GM12878 (cell line): ENCODE measurements around the gene PLEKHM3. TPM values are rescaled to one million over a fixed set of nuclear protein-coding genes. Genes with fewer than 3 reads are reported as not detected.
A peak's percentile ranks its signal among the peaks of the same experiment; 100 is the strongest.

ENCODE experiments used
- ATAC-seq: fragments of 200-7000 bp; cut with Tn5 transposase; 3 replicates; pipeline ENCODE4 v1.9.1; 2020; ENCODE audit warnings: mild to moderate bottlenecking, moderate library complexity
- BruUV-seq: library from RNA; stranded (reverse); fragments of 400-500 nt; replicated peaks from 2 replicates; lab custom pipeline; 2021; lab: Mats Ljungman, UMichigan
- CTCF ChIA-PET: fragments of 300-600 bp; sonication (Branson Sonifier 250); formaldehyde crosslinking; extraction: SDS; loops from one replicate; lab custom pipeline; 2021; ENCODE audit warnings: inconsistent platforms; lab: Yijun Ruan, JAX
- POLR2A ChIA-PET: fragments of 350-600 bp; formaldehyde crosslinking; extraction: SDS; loops from one replicate; lab custom pipeline; 2021; ENCODE audit warnings: inconsistent platforms; lab: Charles Lee
- RAD21 ChIA-PET: fragments of 300-600 bp; sonication (Branson Sonifier 250); formaldehyde crosslinking; loops from one replicate; lab custom pipeline; 2023; ENCODE audit warnings: antibody characterized with exemption; ENCODE audit not compliant: unreplicated experiment; lab: Charles Lee
- SMC1A ChIA-PET: fragments of 300-600 bp; sonication (Branson Sonifier 250); formaldehyde crosslinking; loops from one replicate; lab custom pipeline; 2023; ENCODE audit not compliant: unreplicated experiment, uncharacterized antibody; lab: Charles Lee
- DNase-seq: peaks from one replicate; pipeline ENCODE4 v3.0.0-alpha.2; 2011; ENCODE audit warnings: low read depth, low spot score
- FAIRE-seq: peaks from 3 replicates; lab custom pipeline; 2011; peaks lifted over from hg19 to GRCh38; lab: Jason Lieb, UNC
- H2AFZ ChIP-seq: 2 replicates; pipeline ENCODE4 v1.6.0; 2011; ENCODE audit warnings: low read depth, low read length, control low read depth; ENCODE audit not compliant: control insufficient read depth
- H3K27ac ChIP-seq: 2 replicates; pipeline ENCODE4 v1.5.1; 2011; ENCODE audit warnings: control low read depth; ENCODE audit not compliant: control insufficient read depth, insufficient read depth
- H3K27me3 ChIP-seq, 2 experiments: replicated peaks in 1 of 2; 2 replicates each; pipeline versions ENCODE4 v1.6.0 to v1.6.1; 2011; ENCODE audit warnings: low read length in 1 of 2; ENCODE audit not compliant: control insufficient read depth in 2 of 2, insufficient read depth in 2 of 2
- H3K36me3 ChIP-seq, 2 experiments: 2 replicates each; pipeline ENCODE4 v1.5.1; 2011; ENCODE audit warnings: low read length in 1 of 2; ENCODE audit not compliant: control insufficient read depth in 2 of 2, insufficient read depth in 2 of 2
- H3K4me1 ChIP-seq: 2 replicates; pipeline ENCODE4 v1.6.1; 2011; ENCODE audit warnings: mild to moderate bottlenecking, low read length, moderate library complexity, mixed read lengths; ENCODE audit not compliant: control insufficient read depth, insufficient read depth
- H3K4me2 ChIP-seq: 2 replicates; pipeline ENCODE4 v1.6.0; 2011; ENCODE audit warnings: control low read depth; ENCODE audit not compliant: control insufficient read depth, insufficient read depth
- H3K4me3 ChIP-seq: fragments of 200-600 bp; sonication (generic); 2 replicates; pipeline ENCODE4 v1.5.1; 2016
- H3K79me2 ChIP-seq: 2 replicates; pipeline ENCODE4 v1.6.0; 2011; ENCODE audit warnings: low read length; ENCODE audit not compliant: control insufficient read depth, insufficient read depth
- H3K9ac ChIP-seq: 2 replicates; pipeline ENCODE4 v1.8.0; 2011; ENCODE audit warnings: low read length, control low read depth, mixed read lengths; ENCODE audit not compliant: control insufficient read depth, insufficient read depth
- H3K9me3 ChIP-seq: replicated peaks from 3 replicates; pipeline ENCODE4 v1.5.1; 2011; ENCODE audit warnings: mild to moderate bottlenecking, low read length; ENCODE audit not compliant: control insufficient read depth, insufficient read depth
- H4K20me1 ChIP-seq: 2 replicates; pipeline ENCODE4 v1.6.0; 2011; ENCODE audit not compliant: control insufficient read depth, insufficient read depth
- CBX5 ChIP-seq: sonication (generic); IDR thresholded peaks from 2 replicates; pipeline ENCODE4 v1.6.1; 2016; ENCODE audit warnings: low read depth, moderate library complexity, mild to moderate bottlenecking, inconsistent platforms
- FOS ChIP-seq: IDR thresholded peaks from 3 replicates; pipeline ENCODE4 v1.6.1; 2011; ENCODE audit warnings: borderline replicate concordance; ENCODE audit not compliant: insufficient read length; ENCODE audit errors: extremely low read depth
- KAT2A ChIP-seq: conservative IDR thresholded peaks from 2 replicates; pipeline ENCODE4 v1.6.1; 2011; ENCODE audit warnings: low read depth, low read length; ENCODE audit not compliant: control insufficient read depth
- MTA3 ChIP-seq: IDR thresholded peaks from 2 replicates; pipeline ENCODE4 v1.6.1; 2012; ENCODE audit warnings: low read length, inconsistent platforms, borderline replicate concordance
- PML ChIP-seq: IDR thresholded peaks from 2 replicates; pipeline ENCODE4 v1.6.1; 2012; ENCODE audit warnings: low read length, inconsistent platforms
- POU2F2 ChIP-seq: IDR thresholded peaks from 3 replicates; pipeline ENCODE4 v1.6.1; 2011; ENCODE audit warnings: low read depth, mild to moderate bottlenecking, low read length, borderline replicate concordance
- RAD51 ChIP-seq: fragments of 450-650 bp; IDR thresholded peaks from 2 replicates; pipeline ENCODE4 v1.6.1; 2016; ENCODE audit warnings: moderate library complexity, mild to moderate bottlenecking, inconsistent platforms
- SIN3A ChIP-seq: IDR thresholded peaks from 2 replicates; pipeline ENCODE4 v1.6.1; 2012; ENCODE audit warnings: low read depth, low read length, improper control_type of control experiment
- TCF12 ChIP-seq: IDR thresholded peaks from 2 replicates; pipeline ENCODE4 v1.6.1; 2011; ENCODE audit warnings: low read depth, mild to moderate bottlenecking, low read length
- WGBS: methylation state at CpG from one replicate; pipeline ENCODE4 v1.1.6; 2016; ENCODE audit warnings: low lambda C conversion rate; ENCODE audit not compliant: insufficient replicate concordance, insufficient coverage; ENCODE audit errors: missing lambda C conversion rate; 5-methylcytosine and 5-hydroxymethylcytosine counted together
- in situ Hi-C: fragments of 300-500 bp; cut with MboI; formaldehyde crosslinking; loops from 9 replicates; pipeline ENCODE4 v1.14.3; 2018; ENCODE audit warnings: mixed read lengths
- intact Hi-C: fragments of 100-400 bp; cut with micrococcal nuclease; formaldehyde crosslinking; loops from one replicate; pipeline ENCODE4 v1.14.2; 2022; ENCODE audit not compliant: unreplicated experiment
- polyA plus RNA-seq, 11 experiments: library from polyadenylated mRNA; depleted of rRNA in 4 of 11; unstranded in 6 of 11; stranded (reverse) in 5 of 11; fragments of >200 nt; fragmentation: Nextera tagmentation in 4 of 11; fragmentation: Illumina TruSeq in 1 of 11; extraction: Ambion mirVana in 4 of 11; extraction: Trizol in 1 of 11; gene quantifications; 1 replicate in 1 of 11; 2 replicates in 10 of 11; pipeline versions ENCODE4 v1.2.1 to v1.2.3, GENCODE V29; 2011 to 2016; ENCODE audit warnings: inconsistent platforms in 2 of 11, missing spikeins in 2 of 11, low read depth in 1 of 11
- total RNA-seq, 4 experiments: library from RNA; depleted of rRNA in 3 of 4; stranded (reverse); fragments of >200 nt in 3 of 4; fragmentation: Illumina TruSeq in 1 of 4; extraction: Trizol in 1 of 4; gene quantifications; 2 replicates each; pipeline versions ENCODE4 v1.2.1 to v1.2.3, GENCODE V29; 2013 to 2021

Gene PLEKHM3
- total and polyA plus RNA-seq, 10 of the 15 experiments (the other 5 are each of a cell fraction or from before 2014, with no cell fraction given): 1.4 to 5.6 (median 3.0) TPM

DNA sequence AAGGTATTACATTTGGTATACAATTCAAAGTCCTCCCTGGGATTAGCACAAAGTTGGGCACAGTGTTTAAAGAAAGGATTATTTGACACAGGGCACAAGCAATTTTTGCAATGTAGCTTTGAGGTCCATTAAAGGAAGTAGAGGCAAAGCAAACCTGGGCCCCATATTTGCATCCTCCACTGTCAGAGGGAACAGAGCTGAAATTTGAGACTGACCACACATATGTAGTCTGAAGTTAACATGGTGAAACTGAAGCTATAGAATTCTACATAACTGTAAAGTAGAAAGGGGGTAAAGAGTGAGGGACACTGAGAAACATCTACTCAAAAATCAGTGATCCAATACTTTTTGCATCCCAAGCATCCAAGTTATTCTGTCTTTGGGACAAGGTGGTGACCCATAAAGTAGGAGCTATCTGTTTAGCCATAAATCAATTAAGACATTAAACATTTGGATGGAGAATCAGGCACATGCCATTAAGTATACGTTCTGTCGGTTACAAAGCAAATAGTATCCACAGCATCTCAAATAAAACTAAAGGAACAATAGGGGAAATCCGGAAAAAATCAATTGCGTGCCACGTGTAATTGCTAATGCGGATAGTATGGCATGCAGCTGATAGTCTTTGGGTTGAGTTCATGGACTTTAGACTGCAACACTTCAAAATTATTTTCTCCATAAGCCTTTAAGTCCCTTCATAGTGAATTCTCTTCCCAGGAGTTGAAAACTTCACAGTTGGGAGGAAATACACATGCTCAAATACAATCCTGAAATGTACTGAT, 72.6 kb downstream of the PLEKHM3 start:
- H3K4me3 ChIP-seq: no peak overlapping the region
- RAD21 ChIA-PET: interaction anchor here (1.0 kb wide), 1 partner anchor 16 kb away, joined by 3 read pairs; no protein-coding TSS in a partner anchor
- H3K27ac ChIP-seq: no peak overlapping the region; the same call in 1 of the 2 replicates
- H3K4me2 ChIP-seq: peak overlapping the region; percentile 7; the same call in 1 of the 2 replicates
- H3K27me3 ChIP-seq: no peaks in the 10 kb centered on the region
- TF ChIP-seq PML (no peak), POU2F2 (no peak), SIN3A (no peak), MTA3 (no peak), CBX5 (no peak), TCF12 (no peak), RAD51 (no peak), KAT2A (no peak), FOS (no peak)
- no peaks in the 10 kb centered on the region for H3K9me3 ChIP-seq
- ATAC-seq (peak; percentile 64), FAIRE-seq (no peak), DNase-seq (no peak)
- no TSS peak for BruUV-seq
- no peaks in the 10 kb centered on the region for H3K79me2 ChIP-seq
- H2AFZ ChIP-seq: no peak overlapping the region
- in situ Hi-C loops: no loop called here
- WGBS: 91% methylated on average over 6 of the region's 6 CpGs
- no peaks in the 10 kb centered on the region for H3K36me3 ChIP-seq
- SMC1A ChIA-PET: interaction anchor here (0.6 to 2.8 kb wide), 15 partner anchors 18 to 288 kb away, joined by 3 to 9 read pairs (median 4); no protein-coding TSS in a partner anchor
- no peak overlapping the region for H3K9ac ChIP-seq
- CTCF ChIA-PET: interaction anchor here (0.6 to 1.7 kb wide), 9 partner anchors 12 to 210 kb away, joined by 3 to 6 read pairs (median 4); no protein-coding TSS in a partner anchor
- POLR2A ChIA-PET: interaction anchor here (0.6 to 1.2 kb wide), 3 partner anchors 18 to 132 kb away, joined by 3 to 4 read pairs (median 3); no protein-coding TSS in a partner anchor
- intact Hi-C loops: no loop called here
- H3K4me1 ChIP-seq: peaks cover 10% of the 10 kb centered on the region; the same call in 1 of the 2 replicates
- no peaks in the 10 kb centered on the region for H4K20me1 ChIP-seq
